KOPT-K1 (cell line): ENCODE measurements around the gene CCDC70.

ENCODE experiments used
- H3K27ac ChIP-seq: fragments of 200-600 bp; sonication (generic); 2 replicates; pipeline ENCODE4 v1.5.1; 2016; ENCODE audit warnings: antibody characterized with exemption, mild to moderate bottlenecking, low read depth, low read length; ENCODE audit not compliant: poor library complexity, severe bottlenecking
- H3K36me3 ChIP-seq: fragments of 200-600 bp; sonication (generic); 2 replicates; pipeline ENCODE4 v1.5.1; 2017; ENCODE audit warnings: antibody characterized with exemption, mild to moderate bottlenecking, low read length, moderate library complexity; ENCODE audit not compliant: insufficient read depth
- H3K9me3 ChIP-seq: fragments of 200-600 bp; sonication (generic); 2 replicates; pipeline ENCODE4 v1.5.1; 2017; ENCODE audit warnings: antibody characterized with exemption, low read length, mild to moderate bottlenecking; ENCODE audit not compliant: insufficient read depth, poor library complexity, severe bottlenecking

The CCDC70 gene

DNA sequence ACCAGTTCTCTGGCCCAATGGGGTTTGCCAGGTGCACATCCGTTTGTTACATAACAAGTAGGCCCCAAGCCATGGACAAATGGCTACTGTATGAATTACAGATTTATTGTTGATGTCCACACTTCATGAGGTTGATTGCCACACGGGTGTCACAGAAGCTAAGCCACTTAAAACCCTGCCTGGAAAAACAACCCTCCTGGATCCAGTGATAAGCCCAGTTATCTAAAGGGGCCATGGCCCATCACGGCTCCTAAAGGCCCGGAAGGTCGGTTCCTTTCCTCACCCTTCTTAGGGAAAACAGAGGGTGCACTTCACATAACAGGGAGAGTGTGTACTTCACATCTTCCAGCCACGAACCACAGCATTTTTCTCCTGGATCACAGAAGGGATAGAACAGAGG, 20.9 kb upstream of the CCDC70 start:
- Histone ChIP-seq H3K9me3 (no peaks in the 10 kb centered on the region), H3K27ac (no peak overlapping the region), H3K36me3 (no peaks in the 10 kb centered on the region)

DNA sequence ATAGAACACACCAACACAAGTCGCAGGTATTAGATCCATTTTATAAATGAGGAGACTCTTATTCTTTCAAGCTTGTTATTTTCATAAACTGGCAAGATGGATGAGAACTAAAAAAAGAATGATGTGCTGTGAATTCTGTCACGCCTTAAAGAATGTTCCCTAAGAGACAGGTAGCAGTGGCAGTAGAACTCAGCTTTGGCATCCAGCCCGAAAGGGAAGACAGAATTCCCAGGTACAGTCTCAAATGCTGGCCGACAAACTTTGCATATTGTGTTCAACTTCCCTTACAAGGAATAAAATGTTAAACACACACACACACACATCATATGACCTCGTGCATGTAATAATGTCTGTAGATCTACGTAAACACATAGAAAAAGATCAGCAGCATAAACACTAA, 20.0 kb upstream of the CCDC70 start:
- H3K36me3 ChIP-seq: no peaks in the 10 kb centered on the region
- no peak overlapping the region for H3K27ac ChIP-seq
- H3K9me3 ChIP-seq: no peaks in the 10 kb centered on the region

DNA sequence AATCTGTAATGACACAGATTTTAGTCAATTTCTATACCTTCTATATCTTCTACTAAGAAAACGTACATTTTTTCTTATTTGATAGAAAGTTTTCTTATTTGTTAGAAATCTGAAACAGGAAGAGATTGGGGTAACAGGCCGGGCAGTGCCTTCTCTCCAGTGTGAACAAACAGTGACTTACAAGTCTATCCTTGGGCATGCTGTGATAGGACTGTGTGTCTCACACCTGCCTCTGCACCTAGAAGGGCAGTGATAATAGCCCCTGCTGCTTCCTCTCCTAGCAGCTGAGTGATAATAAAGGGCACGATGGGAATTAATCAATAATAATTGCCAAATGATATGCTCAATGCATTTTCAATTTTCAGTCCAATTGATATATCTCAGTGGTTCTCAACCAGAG, 18.2 kb upstream of the CCDC70 start:
- Histone ChIP-seq H3K9me3 (no peaks in the 10 kb centered on the region), H3K27ac (no peak overlapping the region)

DNA sequence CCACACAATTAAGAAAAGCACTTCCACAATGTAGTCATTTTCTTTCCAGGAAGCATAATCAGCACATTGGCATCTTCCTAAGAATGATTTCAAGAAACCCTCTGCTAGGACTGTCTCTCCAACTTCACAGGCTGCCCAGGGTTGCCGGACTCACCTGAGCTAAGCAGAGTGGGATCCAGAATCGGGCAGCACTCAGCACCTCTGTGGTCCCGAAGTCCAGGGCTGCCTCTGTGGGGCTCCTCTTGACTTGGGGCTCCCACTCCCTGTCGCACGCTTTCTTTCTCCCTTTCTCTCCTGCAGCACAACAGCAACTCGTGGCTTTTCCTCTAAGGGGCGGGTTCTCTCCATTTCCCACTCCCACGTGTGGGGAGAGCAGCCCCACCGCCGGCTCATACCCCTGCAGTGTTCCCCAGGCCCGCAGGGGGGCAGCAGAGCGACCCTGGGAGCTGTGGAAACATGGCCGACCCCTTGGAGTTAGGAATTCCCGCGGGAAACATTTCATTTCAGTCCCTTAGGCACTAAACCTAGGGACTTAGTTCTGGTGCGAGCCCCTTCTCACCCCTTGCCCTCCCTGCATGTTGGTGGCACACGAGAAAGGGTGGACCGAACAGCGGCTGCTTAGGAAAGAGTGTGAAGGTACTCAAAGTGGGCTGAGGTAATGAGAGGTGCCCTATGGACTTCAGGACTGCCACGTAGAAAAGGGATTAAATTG, 16.8 kb upstream of the CCDC70 start, which contains the start of gene TMEM272:
TSS of gene TMEM272 (minus strand) at position 316 of the 712 bp plus-strand sequence. CDS start 6,647 bp downstream, outside the sequence.
- no peaks in the 10 kb centered on the region for H3K36me3 ChIP-seq
- no peak within 1 kb of the TSS for H3K27ac ChIP-seq

More for the DNA sequence above, 18.2 kb upstream of the CCDC70 start:
- H3K36me3 ChIP-seq: no peaks in the 10 kb centered on the region

DNA sequence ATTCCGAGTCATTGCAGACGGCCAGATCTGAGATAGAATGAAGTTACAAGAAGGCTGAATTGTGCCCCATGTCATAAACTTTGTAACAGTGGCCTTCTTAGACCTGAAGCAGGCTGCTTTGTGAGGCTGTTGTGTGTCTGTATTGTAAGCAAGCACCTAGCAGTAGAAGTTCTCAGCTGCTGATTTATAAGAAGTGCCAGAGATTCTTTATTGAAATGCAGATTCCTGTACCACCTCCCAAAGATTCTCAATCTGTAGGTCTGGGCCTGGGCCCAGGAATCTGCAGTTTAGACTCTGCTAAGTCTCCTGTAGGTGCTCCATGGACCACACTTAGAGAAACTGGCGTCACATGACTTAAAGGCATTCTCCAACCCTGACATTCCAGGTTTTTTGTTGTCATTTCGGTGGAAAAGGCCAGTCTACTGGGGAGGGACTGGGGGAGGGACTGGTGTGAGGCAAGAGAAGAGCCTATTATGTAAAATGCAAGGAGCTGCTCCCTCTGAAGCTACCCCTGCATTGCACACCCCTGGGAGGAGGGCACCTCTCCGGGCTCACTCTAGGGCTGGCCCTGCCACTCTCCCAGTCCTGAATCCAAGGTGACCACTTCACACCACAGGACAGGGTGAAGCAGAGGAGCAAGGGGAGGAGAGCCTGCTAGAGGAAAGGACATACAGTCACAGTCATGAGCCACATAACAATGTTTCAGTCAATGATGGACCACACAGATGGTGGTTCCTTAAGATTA, 16.0 kb upstream of the CCDC70 start:
- Histone ChIP-seq H3K27ac (no peak overlapping the region), H3K9me3 (no peaks in the 10 kb centered on the region), H3K36me3 (no peaks in the 10 kb centered on the region)

More for the DNA sequence above, 16.8 kb upstream of the CCDC70 start, which contains the start of gene TMEM272:
- H3K9me3 ChIP-seq: no peaks in the 10 kb centered on the region

DNA sequence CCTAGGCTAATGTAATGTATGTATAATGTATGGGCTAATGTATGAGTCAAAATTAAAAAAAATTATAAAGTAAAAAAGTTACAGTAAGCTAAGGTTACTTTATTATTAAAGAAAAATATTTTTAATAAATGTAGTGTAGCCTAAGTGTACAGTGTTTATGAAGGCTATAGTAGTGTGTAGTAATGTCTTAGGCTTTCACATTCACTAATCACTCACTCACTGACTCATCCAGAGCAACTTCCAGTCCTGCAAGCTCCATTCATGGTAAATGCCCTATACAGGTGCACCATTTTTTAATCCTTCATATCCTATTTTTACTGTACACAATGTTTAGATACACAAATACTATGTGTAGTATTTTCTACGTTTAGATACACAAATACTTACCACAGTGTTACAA, 15.0 kb upstream of the CCDC70 start:
- no peaks in the 10 kb centered on the region for H3K36me3 ChIP-seq
- H3K9me3 ChIP-seq: no peaks in the 10 kb centered on the region
- H3K27ac ChIP-seq: no peak overlapping the region

DNA sequence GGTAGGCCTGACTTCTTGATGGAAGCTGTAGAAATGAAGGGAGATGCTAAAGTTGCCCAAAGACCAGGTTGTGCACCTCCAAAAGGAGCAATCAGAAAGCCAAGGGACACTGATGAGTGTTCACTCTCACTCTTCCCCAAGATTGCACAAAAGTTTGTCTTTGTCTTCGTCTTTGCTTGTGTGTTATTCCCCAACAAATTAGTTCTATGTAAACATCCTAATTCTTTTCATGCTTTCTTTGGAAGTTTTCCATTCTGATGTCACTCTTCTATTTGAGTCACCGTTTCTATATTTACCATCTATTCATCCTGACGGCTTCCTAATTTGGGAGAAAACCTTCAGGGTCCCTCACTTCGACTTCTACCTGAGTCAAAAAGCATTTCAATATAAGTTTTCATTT, 13.1 kb upstream of the CCDC70 start:
- no peak overlapping the region for H3K27ac ChIP-seq
- no peaks in the 10 kb centered on the region for H3K36me3 ChIP-seq
- H3K9me3 ChIP-seq: no peaks in the 10 kb centered on the region

DNA sequence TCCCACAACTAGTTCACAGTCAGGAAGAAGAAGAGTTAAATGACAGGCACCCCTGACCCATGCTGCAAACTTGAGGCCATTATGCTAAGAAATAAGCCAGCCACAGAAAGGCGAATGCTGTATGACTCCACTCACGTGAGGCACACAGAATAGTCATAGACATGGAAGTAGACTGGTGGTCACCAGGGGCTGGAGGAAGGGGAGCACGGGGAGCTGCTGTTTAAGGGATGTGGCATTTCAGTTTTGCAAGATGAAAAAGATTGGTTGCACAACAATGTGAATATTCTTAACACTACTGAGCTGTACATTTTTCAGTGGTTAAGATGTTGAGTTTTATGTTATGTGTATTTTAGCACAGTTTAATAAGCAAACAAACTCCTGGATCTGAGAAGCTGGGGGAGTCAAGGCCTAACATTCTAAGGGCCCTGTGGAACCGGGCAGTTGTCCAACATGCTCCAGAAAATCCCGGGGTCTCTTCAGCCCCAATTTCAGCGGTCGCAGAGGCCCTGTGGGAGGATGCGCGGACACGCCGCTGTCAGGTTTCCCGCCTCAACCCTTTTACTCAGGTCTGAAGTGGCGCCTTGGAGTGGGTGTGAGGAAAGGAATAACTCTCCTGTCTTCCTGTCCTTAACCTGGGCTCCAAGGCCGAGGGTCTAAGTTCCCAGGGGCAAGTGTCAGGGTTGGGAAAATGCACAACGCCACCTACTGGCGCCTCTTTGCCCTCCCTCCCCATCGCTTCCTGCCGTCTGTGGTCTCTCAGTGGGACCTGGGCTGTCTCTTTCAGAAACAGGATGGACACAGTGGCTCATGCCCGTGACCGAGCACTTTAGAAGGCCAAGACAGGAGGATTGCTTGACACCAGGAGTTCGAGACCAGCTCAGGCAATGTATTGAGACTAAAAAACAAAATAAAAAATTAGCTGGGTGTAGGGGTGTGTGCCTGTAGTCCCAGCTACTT, 12.3 kb upstream of the CCDC70 start:
- H3K9me3 ChIP-seq: no peaks in the 10 kb centered on the region
- H3K36me3 ChIP-seq: no peaks in the 10 kb centered on the region
- H3K27ac ChIP-seq: no peak overlapping the region

DNA sequence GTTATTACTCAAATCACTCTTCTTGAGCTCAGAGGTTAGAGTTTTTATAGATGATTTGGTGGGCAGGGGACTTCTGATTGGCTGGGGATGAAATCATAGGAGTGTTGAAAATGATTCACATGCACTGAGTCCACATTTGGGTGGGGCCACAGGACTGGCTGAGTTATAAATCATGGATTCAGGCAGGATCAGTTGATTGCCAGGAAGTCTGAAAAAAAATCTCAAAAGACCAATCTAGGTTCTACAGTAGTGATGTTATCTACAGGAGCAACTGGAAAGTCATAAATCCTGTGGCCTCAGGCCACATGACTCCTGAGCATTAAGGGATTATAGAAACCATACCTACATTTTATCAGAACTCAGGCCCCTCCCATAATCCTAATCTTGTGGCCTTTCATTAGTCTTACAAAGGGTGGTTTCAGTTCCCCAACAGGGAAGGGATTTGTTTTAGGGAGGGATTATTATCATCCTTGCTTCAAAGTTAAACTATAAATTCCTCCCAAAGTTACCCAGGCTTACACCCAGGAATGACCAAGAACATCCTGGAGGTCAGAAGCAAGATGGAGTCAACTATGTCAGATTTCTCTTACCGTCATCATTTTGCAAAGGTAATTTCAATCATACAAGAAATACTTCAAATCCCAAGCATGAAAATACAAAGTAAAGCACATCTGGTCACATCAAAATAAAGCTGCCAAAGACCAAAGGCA, 5.6 kb upstream of the CCDC70 start:
- no peak overlapping the region for H3K27ac ChIP-seq

DNA sequence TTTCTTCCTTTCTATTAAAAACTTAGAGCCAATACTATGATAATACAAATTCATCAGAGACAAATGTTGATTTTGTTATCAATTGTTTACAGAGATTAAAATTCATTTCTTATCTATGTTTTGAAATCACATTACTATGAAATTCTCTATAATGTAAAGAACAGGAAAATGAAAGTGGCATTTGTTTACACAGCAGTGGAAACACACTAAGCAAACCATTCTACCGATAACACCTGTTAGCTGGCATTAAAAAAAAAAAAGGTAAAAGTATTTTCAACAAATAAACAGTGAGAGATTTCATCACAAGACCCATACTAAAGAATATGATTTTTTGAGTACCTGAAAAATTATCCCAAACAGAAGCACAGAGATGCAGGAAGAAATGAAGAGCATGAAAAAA, 4.8 kb upstream of the CCDC70 start:
- no peak overlapping the region for H3K27ac ChIP-seq
- no peaks in the 10 kb centered on the region for H3K9me3 ChIP-seq
- no peaks in the 10 kb centered on the region for H3K36me3 ChIP-seq

More for the DNA sequence above, 5.6 kb upstream of the CCDC70 start:
- Histone ChIP-seq H3K36me3 (no peaks in the 10 kb centered on the region), H3K9me3 (no peaks in the 10 kb centered on the region)

DNA sequence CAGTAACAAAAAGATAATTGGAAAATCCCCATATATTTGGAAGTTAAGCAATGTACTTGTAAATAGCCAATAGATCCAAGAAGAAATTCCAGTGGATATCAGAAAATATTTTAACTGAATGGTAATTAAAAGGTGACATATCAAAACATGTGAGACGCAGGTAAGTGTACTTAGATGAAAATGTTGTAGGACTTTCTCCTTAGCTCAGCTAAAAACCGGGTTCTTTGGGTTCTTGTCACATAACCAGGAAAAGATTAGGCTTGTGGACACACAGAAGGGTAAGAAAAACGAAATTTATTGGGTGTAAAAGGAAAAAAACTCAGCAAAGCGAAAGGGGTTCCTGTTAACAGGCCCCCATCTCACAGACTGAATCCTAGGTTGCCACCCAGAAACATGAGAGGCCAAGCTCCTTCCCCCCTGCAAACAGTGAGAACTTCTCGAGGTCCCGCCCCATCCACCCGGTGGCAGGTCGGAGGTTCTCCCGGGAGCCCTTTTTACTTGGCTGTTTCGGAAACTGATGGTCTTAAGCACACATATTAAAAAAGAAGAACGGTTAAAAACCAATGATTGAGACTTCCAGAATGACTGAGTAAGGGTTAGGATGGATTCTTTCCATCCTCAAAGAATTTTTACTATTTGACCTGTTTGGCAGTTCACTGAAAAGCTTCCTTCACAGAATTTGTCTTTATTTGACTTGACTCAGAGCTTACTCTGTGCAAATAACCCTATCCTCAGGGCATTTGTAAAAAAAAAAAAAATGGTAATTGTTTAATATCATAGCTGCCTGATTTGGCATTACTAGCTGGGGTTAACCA, 3.1 kb upstream of the CCDC70 start:
- Histone ChIP-seq H3K36me3 (no peaks in the 10 kb centered on the region), H3K27ac (no peak overlapping the region), H3K9me3 (no peaks in the 10 kb centered on the region)

DNA sequence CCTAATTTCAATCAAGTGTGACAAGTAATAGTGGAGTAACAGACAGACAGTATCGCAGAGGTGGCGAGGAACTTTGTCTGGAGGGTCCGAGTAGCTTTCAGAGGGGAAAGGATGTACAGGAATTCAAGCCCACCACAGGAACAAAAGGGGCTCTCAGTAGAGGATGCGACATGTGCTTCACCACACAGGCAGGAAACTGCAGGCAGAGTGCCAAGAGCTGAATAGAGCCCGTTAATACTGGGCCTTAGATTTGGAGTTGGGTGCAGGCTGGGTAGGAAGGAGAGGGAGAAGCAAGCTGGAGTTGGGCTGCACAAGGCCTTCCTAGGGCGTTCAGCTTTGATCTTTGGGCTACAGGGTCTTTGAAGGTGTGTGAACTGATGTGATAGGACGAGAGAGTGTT, 1.2 kb downstream of the CCDC70 start:
- Histone ChIP-seq H3K36me3 (no peaks in the 10 kb centered on the region), H3K27ac (no peak overlapping the region), H3K9me3 (no peaks in the 10 kb centered on the region)

DNA sequence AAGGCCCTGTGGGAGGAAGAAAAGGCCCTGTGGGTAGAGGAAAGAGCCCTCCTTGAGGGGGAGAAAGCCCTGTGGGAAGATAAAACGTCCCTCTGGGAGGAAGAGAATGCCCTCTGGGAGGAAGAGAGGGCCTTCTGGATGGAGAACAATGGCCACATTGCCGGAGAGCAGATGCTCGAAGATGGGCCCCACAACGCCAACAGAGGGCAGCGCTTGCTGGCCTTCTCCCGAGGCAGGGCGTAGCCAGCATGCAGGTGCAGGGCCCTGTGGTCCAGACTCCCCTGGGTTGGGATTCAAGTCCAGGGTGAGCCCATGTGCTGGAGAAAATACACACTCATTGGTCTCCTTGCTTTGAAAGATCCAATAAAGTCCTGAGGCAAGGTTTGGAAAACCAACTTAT, 4.1 kb downstream of the CCDC70 start:
- no peaks in the 10 kb centered on the region for H3K36me3 ChIP-seq
- no peaks in the 10 kb centered on the region for H3K9me3 ChIP-seq
- H3K27ac ChIP-seq: no peak overlapping the region

DNA sequence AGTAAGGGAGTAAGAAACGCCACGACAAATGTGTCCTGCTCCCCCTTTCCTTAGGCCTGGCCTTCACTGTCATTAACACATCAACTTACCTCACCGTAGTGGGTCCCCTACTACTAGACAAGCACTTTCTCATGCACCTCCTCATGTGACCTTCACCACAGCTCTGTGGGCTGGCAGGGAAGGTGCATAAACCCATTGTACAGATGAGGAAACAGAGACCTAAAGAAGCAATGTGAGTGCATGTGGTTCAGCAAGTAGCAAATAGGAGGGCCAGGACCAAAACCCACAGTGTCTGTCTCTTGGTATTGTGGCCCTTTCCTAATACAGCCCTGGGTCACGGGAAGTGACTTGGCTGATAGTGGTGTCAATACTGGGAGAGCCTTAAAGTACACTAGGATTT, 5.3 kb downstream of the CCDC70 start:
- H3K36me3 ChIP-seq: no peaks in the 10 kb centered on the region

More for the DNA sequence above, 5.3 kb downstream of the CCDC70 start:
- Histone ChIP-seq H3K27ac (no peak overlapping the region), H3K9me3 (no peaks in the 10 kb centered on the region)
